SH-SY5Y (cell line): ENCODE results near the gene CES5A.

Source experiments
- GATA2 ChIP-seq: IDR thresholded peaks from 2 replicates; pipeline ENCODE4 v1.6.1; 2011; ENCODE audit warnings: mild to moderate bottlenecking, low read depth, low read length
- GATA3 ChIP-seq: IDR thresholded peaks from 2 replicates; pipeline ENCODE4 v1.6.1; 2011; ENCODE audit warnings: low read depth, mild to moderate bottlenecking, low read length, moderate library complexity

- TF ChIP-seq GATA2 (no peak), GATA3 (no peak)
Measured at GRCh38 chr16:55900616-55901393, 25.6 kb upstream of the CES5A start.
